H1 (cell line): Measurements from ENCODE around the gene LDLRAD4. TPM values are rescaled to one million over a fixed set of nuclear protein-coding genes. Genes with fewer than 3 reads are reported as not detected.

Experiments used
- CTCF ChIA-PET: fragments of 300-600 bp; sonication (Branson Sonifier 250); formaldehyde crosslinking; loops from one replicate; lab custom pipeline; 2021; ENCODE audit not compliant: partially characterized antibody; lab: Charles Lee
- POLR2A ChIA-PET: fragments of 300-600 bp; sonication (Branson Sonifier 250); formaldehyde crosslinking; loops from one replicate; lab custom pipeline; 2021; ENCODE audit warnings: inconsistent platforms; ENCODE audit not compliant: partially characterized antibody; lab: Charles Lee
- DNase-seq, 2 experiments: peaks; one replicate each; pipeline versions ENCODE4 v3.0.0 to v3.0.0-alpha.2; 2010 to 2022; ENCODE audit warnings: low spot score in 2 of 2, low read depth in 1 of 2, mixed read lengths in 1 of 2
- FAIRE-seq: peaks from 2 replicates; lab custom pipeline; 2011; peaks lifted over from hg19 to GRCh38; lab: Jason Lieb, UNC
- H2AFZ ChIP-seq: 2 replicates; pipeline ENCODE4 v1.8.1; 2012; ENCODE audit warnings: low read length, inconsistent platforms
- H2AK5ac ChIP-seq: 2 replicates; pipeline ENCODE4 v1.6.1; 2013; ENCODE audit warnings: low read depth, low read length
- H2BK120ac ChIP-seq: replicated peaks from 2 replicates; pipeline ENCODE3; 2013; ENCODE audit warnings: low read depth, low read length, inconsistent platforms
- H2BK12ac ChIP-seq: 2 replicates; pipeline ENCODE4 v1.6.1; 2013; ENCODE audit warnings: low read depth, low read length
- H2BK15ac ChIP-seq: 2 replicates; pipeline ENCODE4 v1.6.1; 2013; ENCODE audit warnings: low read length
- H2BK20ac ChIP-seq: 2 replicates; pipeline ENCODE4 v1.6.1; 2013; ENCODE audit warnings: low read length
- H2BK5ac ChIP-seq: 2 replicates; pipeline ENCODE4 v1.6.1; 2013; ENCODE audit warnings: low read depth, low read length
- H3K14ac ChIP-seq: 2 replicates; pipeline ENCODE4 v1.6.1; 2013; ENCODE audit warnings: inconsistent platforms; ENCODE audit not compliant: insufficient read length
- H3K18ac ChIP-seq: 2 replicates; pipeline ENCODE4 v1.6.1; 2013; ENCODE audit warnings: low read length; ENCODE audit errors: extremely low read depth
- H3K23ac ChIP-seq: 2 replicates; pipeline ENCODE4 v1.6.1; 2013; ENCODE audit warnings: inconsistent platforms; ENCODE audit not compliant: insufficient read length
- H3K23me2 ChIP-seq: 2 replicates; pipeline ENCODE4 v1.6.1; 2013; ENCODE audit warnings: low read depth, low read length
- H3K27ac ChIP-seq: 2 replicates; pipeline ENCODE4 v1.6.1; 2011; ENCODE audit warnings: low read depth, low read length, inconsistent platforms
- H3K27me3 ChIP-seq, 4 experiments: replicated peaks in 1 of 4; 1 replicate in 1 of 4; 2 replicates in 3 of 4; pipeline versions ENCODE4 v1.6.1 to v1.8.1; 2011 to 2013; ENCODE audit warnings: low read length in 3 of 4, mild to moderate bottlenecking in 3 of 4, inconsistent platforms in 2 of 4, mixed read lengths in 2 of 4, moderate library complexity in 1 of 4; ENCODE audit not compliant: control insufficient read depth in 3 of 4, insufficient read depth in 3 of 4; ENCODE audit errors: extremely low read depth in 1 of 4
- H3K36me3 ChIP-seq, 4 experiments: 2 replicates each; pipeline versions ENCODE4 v1.6.1 to v1.8.1; 2011 to 2013; ENCODE audit warnings: mild to moderate bottlenecking in 4 of 4, low read length in 3 of 4, moderate library complexity in 2 of 4, control low read depth in 1 of 4, inconsistent platforms in 1 of 4; ENCODE audit not compliant: insufficient read depth in 4 of 4, control insufficient read depth in 2 of 4
- H3K4ac ChIP-seq: replicated peaks from 2 replicates; pipeline ENCODE3; 2013; ENCODE audit warnings: low read length, low read depth, mixed read lengths, inconsistent platforms; ENCODE audit not compliant: insufficient read length
- H3K4me1 ChIP-seq, 4 experiments: replicated peaks in 1 of 4; 1 replicate in 1 of 4; 2 replicates in 3 of 4; pipeline versions ENCODE4 v1.6.1 to v1.8.1; 2011 to 2013; ENCODE audit warnings: low read length in 3 of 4, inconsistent platforms in 2 of 4, mixed read lengths in 1 of 4; ENCODE audit not compliant: insufficient read depth in 4 of 4, control insufficient read depth in 3 of 4
- H3K4me2 ChIP-seq, 2 experiments: 2 replicates each; pipeline versions ENCODE4 v1.6.1 to v1.8.1; 2011 to 2013; ENCODE audit warnings: low read depth in 2 of 2, low read length in 2 of 2, control low read depth in 1 of 2, inconsistent platforms in 1 of 2, mild to moderate bottlenecking in 1 of 2; ENCODE audit not compliant: insufficient read depth in 1 of 2
- H3K4me3 ChIP-seq, 4 experiments: fragments of 200-600, 300-600 bp in 1 of 4; sonication (generic), shearing (Covaris generic), sonication (Bioruptor Twin) in 1 of 4; 2 replicates each; pipeline versions ENCODE4 v1.5.1 to v1.8.1; 2011 to 2016; ENCODE audit warnings: low read length in 4 of 4, low read depth in 3 of 4, control low read depth in 2 of 4, inconsistent platforms in 2 of 4, mild to moderate bottlenecking in 2 of 4, mixed read lengths in 1 of 4, moderate library complexity in 1 of 4; ENCODE audit not compliant: insufficient read depth in 2 of 4; ENCODE audit errors: extremely low read depth in 1 of 4
- H3K56ac ChIP-seq: replicated peaks from 2 replicates; pipeline ENCODE3; 2013; ENCODE audit warnings: low read depth, mild to moderate bottlenecking, mixed read lengths, low read length, inconsistent platforms; ENCODE audit not compliant: insufficient read length
- H3K79me1 ChIP-seq: 2 replicates; pipeline ENCODE4 v1.6.1; 2013; ENCODE audit warnings: low read depth, low read length, control low read depth
- H3K79me2 ChIP-seq, 2 experiments: 2 replicates each; pipeline versions ENCODE4 v1.6.1 to v1.8.1; 2012 to 2013; ENCODE audit warnings: low read length in 2 of 2, mild to moderate bottlenecking in 2 of 2, inconsistent platforms in 1 of 2; ENCODE audit not compliant: insufficient read depth in 2 of 2, control insufficient read depth in 1 of 2
- H3K9ac ChIP-seq, 4 experiments: replicated peaks in 1 of 4; 1 replicate in 1 of 4; 2 replicates in 3 of 4; pipeline versions ENCODE4 v1.6.1 to v1.8.1; 2011 to 2013; ENCODE audit warnings: low read depth in 3 of 4, low read length in 3 of 4, control low read depth in 2 of 4, mild to moderate bottlenecking in 2 of 4, moderate library complexity in 2 of 4, inconsistent platforms in 1 of 4; ENCODE audit errors: extremely low read depth in 1 of 4
- H3K9me3 ChIP-seq, 2 experiments: 2 replicates each; pipeline versions ENCODE4 v1.6.1 to v1.8.1; 2012 to 2013; ENCODE audit warnings: mild to moderate bottlenecking in 2 of 2, moderate library complexity in 2 of 2, control low read depth in 1 of 2, inconsistent platforms in 1 of 2, low read depth in 1 of 2, low read length in 1 of 2, mixed read lengths in 1 of 2; ENCODE audit not compliant: insufficient read depth in 2 of 2
- H4K20me1 ChIP-seq, 2 experiments: replicated peaks in 1 of 2; 2 replicates each; pipeline versions ENCODE3 to v1.8.1; 2011 to 2013; ENCODE audit warnings: inconsistent platforms in 2 of 2, low read length in 2 of 2, mild to moderate bottlenecking in 1 of 2; ENCODE audit not compliant: insufficient read depth in 2 of 2, control insufficient read depth in 1 of 2
- H4K5ac ChIP-seq: 2 replicates; pipeline ENCODE4 v1.6.1; 2013; ENCODE audit warnings: low read length, low read depth, mixed read lengths, inconsistent platforms; ENCODE audit not compliant: insufficient read length
- H4K8ac ChIP-seq: 2 replicates; pipeline ENCODE4 v1.8.0; 2013; ENCODE audit warnings: mild to moderate bottlenecking, moderate library complexity, low read length, inconsistent platforms; ENCODE audit not compliant: insufficient read depth; ENCODE audit errors: extremely low read depth
- H4K91ac ChIP-seq: replicated peaks from 2 replicates; pipeline ENCODE3; 2013; ENCODE audit warnings: low read length, mixed read lengths, inconsistent platforms; ENCODE audit not compliant: insufficient read length
- ASH2L ChIP-seq: fragments of 200-600, 300-600 bp; sonication (generic); IDR thresholded peaks from one replicate; pipeline ENCODE4 v1.7.1; 2017; ENCODE audit warnings: low read length
- CTBP2 ChIP-seq: IDR thresholded peaks from 2 replicates; pipeline ENCODE4 v1.7.0; 2011; ENCODE audit warnings: borderline replicate concordance, mild to moderate bottlenecking, moderate library complexity, mixed read lengths, low read length; ENCODE audit not compliant: insufficient read depth, insufficient read length
- EP300 ChIP-seq, 2 experiments: IDR thresholded peaks; 1 replicate in 1 of 2; 2 replicates in 1 of 2; pipeline ENCODE4 v1.6.1; 2011 to 2012; ENCODE audit warnings: low read depth in 2 of 2, low read length in 2 of 2, mild to moderate bottlenecking in 2 of 2, borderline replicate concordance in 1 of 2, inconsistent platforms in 1 of 2, moderate library complexity in 1 of 2
- JUN ChIP-seq: IDR thresholded peaks from 2 replicates; pipeline ENCODE4 v1.6.1; 2011; ENCODE audit warnings: low read depth, mild to moderate bottlenecking, improper control_type of control experiment, low read length
- MAFK ChIP-seq: IDR thresholded peaks from 2 replicates; pipeline ENCODE4 v1.6.1; 2012; ENCODE audit warnings: low read depth, mild to moderate bottlenecking, improper control_type of control experiment, low read length
- POLR2AphosphoS5 ChIP-seq: IDR thresholded peaks from 2 replicates; pipeline ENCODE4 v1.6.1; 2011; ENCODE audit warnings: low read depth, low read length
- RNF2 ChIP-seq: fragments of 200-900, 300-1000 bp; sonication (generic); IDR thresholded peaks from 2 replicates; pipeline ENCODE4 v1.7.1; 2016; ENCODE audit warnings: borderline replicate concordance, low read depth, mild to moderate bottlenecking, antibody characterized with exemption, low read length; ENCODE audit not compliant: poor library complexity, severe bottlenecking; ENCODE audit errors: missing control alignments
- SAP30 ChIP-seq: fragments of 300-600 bp; sonication (generic); IDR thresholded peaks from 2 replicates; pipeline ENCODE4 v1.7.1; 2012; ENCODE audit warnings: low read length, moderate library complexity, mild to moderate bottlenecking, inconsistent platforms; ENCODE audit not compliant: insufficient read depth, insufficient replicate concordance
- SP2 ChIP-seq: IDR thresholded peaks from 2 replicates; pipeline ENCODE4 v1.6.1; 2012; ENCODE audit warnings: mild to moderate bottlenecking, low read length, inconsistent platforms
- SRF ChIP-seq: IDR thresholded peaks from 2 replicates; pipeline ENCODE4 v1.6.1; 2011; ENCODE audit warnings: mild to moderate bottlenecking, low read depth, low read length, moderate library complexity
- WGBS, 2 experiments: shearing (Covaris generic) in 1 of 2; methylation state at CpG; one replicate each; pipeline versions ENCODE4 v1.1.6 to v1.1.7; 2013 to 2015; ENCODE audit warnings: low lambda C conversion rate in 2 of 2, mixed read lengths in 2 of 2, inconsistent platforms in 1 of 2, low coverage in 1 of 2, missing lambda C conversion rate in 1 of 2; ENCODE audit not compliant: insufficient replicate concordance in 2 of 2, insufficient coverage in 1 of 2, insufficient read length in 1 of 2; ENCODE audit errors: extremely low coverage in 1 of 2, missing lambda C conversion rate in 1 of 2; 5-methylcytosine and 5-hydroxymethylcytosine counted together
- polyA plus RNA-seq, 7 experiments: library from polyadenylated mRNA; depleted of rRNA in 3 of 7; stranded (reverse) in 5 of 7; unstranded in 2 of 7; fragments of >200 nt in 5 of 7; fragments of 200-250 nt in 2 of 7; gene quantifications; 1 replicate in 5 of 7; 2 replicates in 1 of 7; 4 replicates in 1 of 7; pipeline versions ENCODE4 v1.2.1 to v1.2.3, GENCODE V29; 2011 to 2013; ENCODE audit warnings: missing spikeins in 2 of 7, mixed read lengths in 2 of 7
- total RNA-seq: library from RNA; stranded (reverse); fragmentation: NEBNext Ultra II Directional; extraction: Animal tissue kit (Norgen Biotek cat#: 25700); gene quantifications from 2 replicates; pipeline ENCODE4 v1.2.1, GENCODE V29; 2021

The LDLRAD4 gene
- total and polyA plus RNA-seq, 2 of the 8 experiments (the other 6 are each of a cell fraction or from before 2014, with no cell fraction given) = 0.77 to 1.4 TPM

DNA sequence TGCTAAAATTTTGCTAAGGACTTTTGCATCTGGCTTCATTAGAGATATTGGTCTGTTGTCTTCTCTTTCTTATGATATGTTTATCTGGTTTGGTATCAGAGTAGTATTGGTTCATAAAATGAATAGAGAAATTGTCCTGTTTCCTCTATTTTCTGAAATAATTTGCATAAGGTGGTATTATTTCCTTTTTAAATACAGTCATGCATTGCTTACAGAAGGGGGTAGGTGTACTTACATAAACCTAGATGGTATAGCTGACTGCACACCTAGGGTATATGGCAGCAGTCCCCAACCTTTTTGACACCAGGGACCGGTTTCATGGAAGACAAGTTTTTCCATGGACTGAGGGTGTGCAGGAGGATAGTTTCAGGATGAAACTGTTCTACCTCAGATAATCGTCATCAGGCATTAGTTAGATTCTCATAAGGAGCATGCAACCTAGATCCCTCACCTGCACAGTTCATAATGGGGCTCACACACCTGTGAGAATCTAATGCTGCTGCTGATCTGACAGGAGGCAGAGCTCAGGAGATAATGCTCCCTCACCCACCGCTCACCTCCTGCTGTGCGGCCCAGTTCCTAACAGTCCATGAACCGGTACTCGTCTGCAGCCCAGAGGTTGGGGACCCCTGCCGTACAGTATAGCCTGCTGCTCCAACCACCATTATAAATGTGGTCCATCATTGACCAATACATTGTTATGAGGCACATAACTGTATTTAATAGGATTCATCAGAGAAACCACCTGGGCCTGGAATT is 318.6 kb downstream of the LDLRAD4 start:
- Histone ChIP-seq H4K5ac (no peak overlapping the region), H3K18ac (no peak overlapping the region), H3K79me2 (no peaks in the 10 kb centered on the region), H2BK12ac (no peak overlapping the region), H2BK20ac (no peak overlapping the region), H3K79me1 (no peaks in the 10 kb centered on the region), H3K56ac (no peak overlapping the region), H3K23ac (no peak overlapping the region), H3K9ac (no peak overlapping the region), H3K4me1 (no peaks in the 10 kb centered on the region), H2AFZ (no peak overlapping the region), H2BK120ac (no peak overlapping the region), H3K36me3 (no peaks in the 10 kb centered on the region), H3K27me3 (no peaks in the 10 kb centered on the region; a peak in 1 of 7 replicates), H3K4me3 (no peak overlapping the region), H2BK15ac (no peak overlapping the region), H2BK5ac (no peak overlapping the region), H3K23me2 (no peaks in the 10 kb centered on the region), H3K4me2 (no peak overlapping the region), H3K9me3 (no peaks in the 10 kb centered on the region), H3K27ac (no peak overlapping the region), H4K8ac (no peak overlapping the region), H4K91ac (no peak overlapping the region), H4K20me1 (no peaks in the 10 kb centered on the region), H3K14ac (no peak overlapping the region), H2AK5ac (no peak overlapping the region), H3K4ac (no peak overlapping the region)
- 80% methylated on average over 7 of the region's 7 CpGs; no CpG with 5 or more reads in 1 of the 2 experiments for WGBS, 2 experiments
- FAIRE-seq (no peak), DNase-seq (no peak)
- ChIA-PET CTCF (interaction anchor here (0.7 kb wide), 1 partner anchor 121 kb away, joined by 3 read pairs; no protein-coding TSS in a partner anchor), POLR2A (no interaction called here)
- no peak for TF ChIP-seq SRF
- no peak for TF ChIP-seq SP2
- TF ChIP-seq POLR2AphosphoS5 = no peak
- TF ChIP-seq RNF2 = no peak
- TF ChIP-seq CTBP2 = no peak
- no peak for TF ChIP-seq EP300 (IDR thresholded peaks at IDR 0.05; ENCODE audit: borderline replicate concordance in 1 of 2, low read depth in 2 of 2, low read length in 2 of 2)
- no peak for TF ChIP-seq JUN
- TF ChIP-seq ASH2L = no peak
- no peak for TF ChIP-seq SAP30
- no peak for TF ChIP-seq MAFK
